Hematopoietic multipotent progenitor cell (in vitro differentiated cells): ENCODE results near the gene HRK. TPM values are rescaled to one million over a fixed set of nuclear protein-coding genes. Genes with fewer than 3 reads are reported as not detected.
A peak's percentile ranks its signal among the peaks of the same experiment; 100 is the strongest.
"Not testable (repeated sequence)": the region's sequence is repeated elsewhere in the genome, so short reads cannot be mapped to it uniquely, and the experiment has no call there.

Source experiments
- DNase-seq, 3 donors: peaks; one replicate each; pipeline ENCODE4 v3.0.0-alpha.2; 2011 to 2015; ENCODE audit warnings: low read depth in 2 of 3, low spot score in 2 of 3
- total RNA-seq: library from RNA; depleted of rRNA; stranded (reverse); fragments of >200 nt; gene quantifications from one replicate; pipeline ENCODE4 v1.2.3, GENCODE V29; 2012

HRK gene
- total RNA-seq, 1 donor, result under 0.01 TPM

GRCh38 chr12:116827432-116827831, 53.8 kb downstream of the HRK start:
- no peak for DNase-seq

GRCh38 chr12:116821291-116821690, 60.0 kb downstream of the HRK start:
- no peak for DNase-seq

GRCh38 chr12:116820064-116820656, 61.1 kb downstream of the HRK start:
- DNase-seq, result no peak

- peak; percentile 87 to 88 (median 88) for DNase-seq
Observed at GRCh38 chr12:116818948-116819832, 62.1 kb downstream of the HRK start.

GRCh38 chr12:116818341-116818856, 62.8 kb downstream of the HRK start:
- peak; percentile 4 to 83 (median 70) for DNase-seq

GRCh38 chr12:116814766-116815165, 66.5 kb downstream of the HRK start:
- DNase-seq, result not testable (repeated sequence)

GRCh38 chr12:116813271-116814041, 67.8 kb downstream of the HRK start:
- no peak for DNase-seq

GRCh38 chr12:116812238-116812637, 69.0 kb downstream of the HRK start:
- DNase-seq, result no peak

GRCh38 chr12:116808113-116809105, 72.8 kb downstream of the HRK start:
- DNase-seq, result no peak

GRCh38 chr12:116807546-116807945, 73.7 kb downstream of the HRK start:
- DNase-seq, result no peak

- no peak for DNase-seq
Observed at GRCh38 chr12:116806845-116807440, 74.3 kb downstream of the HRK start.

Other genes with a start within 250 kb of the HRK start
- 7.3 TPM for gene SPRING1, start 143.4 kb downstream of the HRK start, total RNA-seq
- gene RNFT2, start 143.1 kb downstream of the HRK start, total RNA-seq, result 2.2 TPM
- 18.9 TPM for gene FBXW8, start 29.5 kb upstream of the HRK start, total RNA-seq
- gene TESC, start 218.0 kb upstream of the HRK start, total RNA-seq, result 16.7 TPM